Measurements from ENCODE around the gene NELL1.

Gene NELL1

GRCh38 chr11:21567645-21568290 is 898.4 kb downstream of the NELL1 start:
- no peak for DNase-seq (ENCODE audit: low read depth in 2 of 2)
- H3K4me3 ChIP-seq (replicated peaks in 1 of 2; ENCODE audit: low read depth in 2 of 2, low read length in 2 of 2) = no peak overlapping the region
- TF ChIP-seq, protein P1, sequence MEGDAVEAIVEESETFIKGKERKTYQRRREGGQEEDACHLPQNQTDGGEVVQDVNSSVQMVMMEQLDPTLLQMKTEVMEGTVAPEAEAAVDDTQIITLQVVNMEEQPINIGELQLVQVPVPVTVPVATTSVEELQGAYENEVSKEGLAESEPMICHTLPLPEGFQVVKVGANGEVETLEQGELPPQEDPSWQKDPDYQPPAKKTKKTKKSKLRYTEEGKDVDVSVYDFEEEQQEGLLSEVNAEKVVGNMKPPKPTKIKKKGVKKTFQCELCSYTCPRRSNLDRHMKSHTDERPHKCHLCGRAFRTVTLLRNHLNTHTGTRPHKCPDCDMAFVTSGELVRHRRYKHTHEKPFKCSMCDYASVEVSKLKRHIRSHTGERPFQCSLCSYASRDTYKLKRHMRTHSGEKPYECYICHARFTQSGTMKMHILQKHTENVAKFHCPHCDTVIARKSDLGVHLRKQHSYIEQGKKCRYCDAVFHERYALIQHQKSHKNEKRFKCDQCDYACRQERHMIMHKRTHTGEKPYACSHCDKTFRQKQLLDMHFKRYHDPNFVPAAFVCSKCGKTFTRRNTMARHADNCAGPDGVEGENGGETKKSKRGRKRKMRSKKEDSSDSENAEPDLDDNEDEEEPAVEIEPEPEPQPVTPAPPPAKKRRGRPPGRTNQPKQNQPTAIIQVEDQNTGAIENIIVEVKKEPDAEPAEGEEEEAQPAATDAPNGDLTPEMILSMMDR (IDR thresholded peaks at IDR 0.05; ENCODE audit: low read depth, low read length) = no peak

- TF ChIP-seq, protein P1 (IDR thresholded peaks at IDR 0.05; ENCODE audit: low read depth, low read length) = no peak
- H3K4me3 ChIP-seq (replicated peaks in 1 of 2; ENCODE audit: low read depth in 2 of 2, low read length in 2 of 2) = no peak overlapping the region
- no peak for DNase-seq (ENCODE audit: low read depth in 2 of 2)
Observed at GRCh38 chr11:21572210-21572609, 902.8 kb downstream of the NELL1 start.

DNA sequence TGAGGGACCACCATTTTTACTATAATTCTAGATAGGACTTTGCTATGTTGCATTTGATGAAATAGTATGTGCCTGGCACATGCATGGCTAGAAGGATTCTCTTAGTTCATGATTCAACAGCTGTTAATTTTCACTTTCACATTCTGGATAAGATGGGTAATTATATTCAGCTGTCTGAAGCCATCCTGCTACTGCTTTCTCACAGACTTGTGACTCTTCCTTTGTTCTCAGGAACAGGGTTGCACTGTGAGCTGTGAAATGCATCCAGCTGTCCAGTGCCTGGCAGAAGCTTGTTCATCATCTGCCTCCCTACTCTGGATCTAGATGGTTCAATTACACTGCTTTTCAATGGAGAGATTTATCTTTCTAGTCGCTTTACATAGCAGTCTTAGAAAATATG is 913.4 kb downstream of the NELL1 start:
- no peak overlapping the region for H3K4me3 ChIP-seq (replicated peaks in 1 of 2; ENCODE audit: low read depth in 2 of 2, low read length in 2 of 2)
- TF ChIP-seq, protein P1 (IDR thresholded peaks at IDR 0.05; ENCODE audit: low read depth, low read length) = no peak
- DNase-seq (ENCODE audit: low read depth in 2 of 2) = no peak

DNA sequence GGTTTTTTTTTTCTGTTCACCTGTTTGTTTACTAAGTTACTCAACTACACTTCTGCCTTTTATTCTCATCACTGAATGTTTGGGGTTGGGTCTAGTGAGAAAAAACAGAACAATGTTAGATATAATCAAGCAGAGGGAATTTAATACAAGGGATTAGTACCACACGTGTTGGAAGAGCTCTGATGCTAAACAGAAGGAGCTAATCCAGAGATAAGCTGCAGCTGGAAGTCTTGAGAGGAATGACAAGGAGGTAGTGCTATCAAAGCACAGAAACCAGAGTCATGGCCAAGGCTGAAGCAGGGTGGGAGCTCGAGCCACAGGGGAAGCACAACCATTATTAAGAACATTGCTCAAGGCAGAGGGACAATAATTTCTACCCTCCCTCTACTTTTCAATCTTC is 919.4 kb downstream of the NELL1 start:
- TF ChIP-seq, protein P1 (IDR thresholded peaks at IDR 0.05; ENCODE audit: low read depth, low read length) = no peak
- no peak overlapping the region for H3K4me3 ChIP-seq (replicated peaks in 1 of 2; ENCODE audit: low read depth in 2 of 2, low read length in 2 of 2)
- DNase-seq (ENCODE audit: low read depth in 2 of 2) = no peak

DNA sequence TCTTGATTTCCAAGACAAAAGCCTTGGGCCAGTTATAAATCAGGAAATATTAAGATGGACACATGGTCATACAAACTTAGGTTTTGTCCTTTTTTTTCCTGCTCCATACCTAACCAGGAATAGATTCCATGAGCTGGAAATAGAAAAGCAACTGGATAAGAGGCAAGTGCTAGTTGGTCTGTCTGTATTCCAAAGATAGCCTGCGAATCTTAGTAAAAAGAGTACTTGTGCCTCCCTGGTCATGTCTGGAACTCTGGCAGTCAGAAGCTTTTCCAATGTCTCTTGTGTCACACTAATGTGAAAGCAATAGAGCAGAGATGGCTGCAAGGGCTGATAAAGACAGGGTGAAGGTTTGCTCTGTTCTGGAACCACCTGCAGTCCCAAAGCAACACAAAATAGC is 933.3 kb downstream of the NELL1 start:
- H3K4me3 ChIP-seq (replicated peaks in 1 of 2; ENCODE audit: low read depth in 2 of 2, low read length in 2 of 2) = no peak overlapping the region
- TF ChIP-seq, protein P1 (IDR thresholded peaks at IDR 0.05; ENCODE audit: low read depth, low read length) = no peak
- DNase-seq (ENCODE audit: low read depth in 2 of 2) = no peak

DNA sequence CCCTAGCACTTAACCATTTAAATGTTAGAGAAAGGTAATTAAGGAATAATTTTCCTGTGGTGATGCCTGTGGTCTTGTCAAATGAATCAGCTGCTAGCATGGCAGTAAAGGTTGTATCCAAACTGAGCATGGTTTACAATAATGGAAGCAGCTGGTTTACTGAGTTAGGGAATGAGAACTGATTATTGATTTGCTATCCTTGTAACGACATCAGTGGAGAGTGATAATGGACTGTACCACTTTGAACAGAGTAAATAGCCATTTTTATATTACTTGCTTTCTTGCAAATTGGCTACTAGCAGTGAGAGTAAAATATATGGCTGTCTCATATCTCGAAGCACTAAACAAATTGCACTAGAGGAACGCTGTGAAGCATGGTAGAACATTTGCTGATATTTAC is 934.5 kb downstream of the NELL1 start:
- TF ChIP-seq, protein P1 (IDR thresholded peaks at IDR 0.05; ENCODE audit: low read depth, low read length) = no peak
- no peak for DNase-seq (ENCODE audit: low read depth in 2 of 2)
- no peak overlapping the region for H3K4me3 ChIP-seq (replicated peaks in 1 of 2; ENCODE audit: low read depth in 2 of 2, low read length in 2 of 2)

DNA sequence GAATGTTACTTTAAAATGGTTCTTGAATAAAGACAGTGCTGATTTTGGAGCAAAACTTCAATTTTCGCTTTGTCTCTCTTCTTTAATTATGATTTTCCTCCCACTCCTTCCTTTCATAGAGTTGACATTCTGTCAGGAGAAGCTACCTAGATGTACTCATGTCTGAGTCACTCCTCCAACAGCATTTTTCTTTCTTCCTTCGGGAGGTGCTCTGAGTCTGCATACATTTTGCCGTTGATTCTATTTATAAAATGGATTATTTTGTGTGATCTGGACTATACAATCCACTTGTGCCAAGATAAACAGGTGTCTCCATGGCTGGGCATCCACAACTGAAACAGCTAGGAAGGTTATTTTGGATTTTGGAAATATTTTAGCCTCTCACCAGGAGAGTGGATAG is 935.2 kb downstream of the NELL1 start:
- no peak for DNase-seq (ENCODE audit: low read depth in 2 of 2)
- TF ChIP-seq, protein P1 (IDR thresholded peaks at IDR 0.05; ENCODE audit: low read depth, low read length) = no peak

More for the DNA sequence above, 935.2 kb downstream of the NELL1 start:
- no peak overlapping the region for H3K4me3 ChIP-seq (replicated peaks in 1 of 2; ENCODE audit: low read depth in 2 of 2, low read length in 2 of 2)

All from cardiac fibroblast (primary cell).